Caco-2 (cell line): Measurements from ENCODE around the gene PNO1. TPM values are rescaled to one million over a fixed set of nuclear protein-coding genes. Genes with fewer than 3 reads are reported as not detected.

Source experiments
- BruUV-seq: library from RNA; stranded (reverse); fragments of 400-500 nt; replicated peaks from 2 replicates; lab custom pipeline; 2021; lab: Mats Ljungman, UMichigan
- CTCF ChIA-PET: fragments of 300-600 bp; sonication (Branson Sonifier 250); formaldehyde crosslinking; loops from one replicate; lab custom pipeline; 2022; ENCODE audit warnings: antibody characterized with exemption; lab: Charles Lee
- POLR2A ChIA-PET: fragments of 300-600 bp; sonication (Branson Sonifier 250); formaldehyde crosslinking; loops from one replicate; lab custom pipeline; 2022; ENCODE audit warnings: antibody characterized with exemption; lab: Charles Lee
- DNase-seq, 2 experiments: peaks; one replicate each; pipeline versions ENCODE4 v3.0.0 to v3.0.0-alpha.2; 2020 to 2022
- H3K27me3 ChIP-seq: replicated peaks from 2 replicates; pipeline ENCODE4 v1.6.0; 2011; ENCODE audit warnings: low read length; ENCODE audit not compliant: control insufficient read depth, insufficient read depth
- H3K36me3 ChIP-seq: 2 replicates; pipeline ENCODE4 v1.5.1; 2011; ENCODE audit warnings: low read length; ENCODE audit not compliant: control insufficient read depth, insufficient read depth
- H3K4me1 ChIP-seq: fragments of 250-450 bp; sonication (Bioruptor Pico); 2 replicates; pipeline ENCODE4 v1.5.1; 2020; ENCODE audit warnings: mild to moderate bottlenecking
- H3K4me3 ChIP-seq: 2 replicates; pipeline ENCODE4 v1.5.1; 2011; ENCODE audit warnings: low read depth, mild to moderate bottlenecking, control low read depth, low read length
- H3K9me3 ChIP-seq: fragments of 250-450 bp; sonication (Bioruptor Pico); 2 replicates; pipeline ENCODE4 v1.5.1; 2020; ENCODE audit warnings: mild to moderate bottlenecking, moderate library complexity
- H3K27ac Mint-ChIP-seq: one replicate; pipeline ENCODE4 v1.8.0; 2022; ENCODE audit warnings: mixed read lengths; ENCODE audit not compliant: unreplicated experiment
- H3K27me3 Mint-ChIP-seq: one replicate; pipeline ENCODE4 v1.8.0; 2022; ENCODE audit warnings: mixed read lengths; ENCODE audit not compliant: insufficient read depth, unreplicated experiment
- H3K36me3 Mint-ChIP-seq: one replicate; pipeline ENCODE4 v1.8.0; 2022; ENCODE audit warnings: mild to moderate bottlenecking, mixed read lengths; ENCODE audit not compliant: insufficient read depth, unreplicated experiment
- H3K4me1 Mint-ChIP-seq: one replicate; pipeline ENCODE4 v1.8.0; 2022; ENCODE audit warnings: low read depth, mixed read lengths; ENCODE audit not compliant: unreplicated experiment
- H3K4me3 Mint-ChIP-seq: one replicate; pipeline ENCODE4 v1.8.0; 2022; ENCODE audit warnings: mild to moderate bottlenecking, moderate library complexity, mixed read lengths; ENCODE audit not compliant: unreplicated experiment
- H3K9me3 Mint-ChIP-seq: one replicate; pipeline ENCODE4 v1.8.0; 2022; ENCODE audit warnings: mixed read lengths; ENCODE audit not compliant: unreplicated experiment
- CTCF ChIP-seq, 2 experiments: fragments of 200-600 bp in 1 of 2; IDR thresholded peaks; 1 replicate in 1 of 2; 2 replicates in 1 of 2; pipeline versions ENCODE4 v1.5.1 to v1.8.0; 2011 to 2022; ENCODE audit warnings: antibody characterized with exemption in 1 of 2, control low read depth in 1 of 2, inconsistent platforms in 1 of 2, low read depth in 1 of 2, low read length in 1 of 2, mild to moderate bottlenecking in 1 of 2, moderate library complexity in 1 of 2; ENCODE audit not compliant: insufficient read depth in 1 of 2, severe bottlenecking in 1 of 2, unreplicated experiment in 1 of 2
- intact Hi-C: fragments of 100-400 bp; cut with micrococcal nuclease; formaldehyde crosslinking; loops from one replicate; pipeline ENCODE4 v1.10.0; 2022; ENCODE audit not compliant: unreplicated experiment
- total RNA-seq: library from RNA; stranded (reverse); gene quantifications from 2 replicates; pipeline ENCODE4 v1.2.3, GENCODE V29; 2022

Gene PNO1
- total RNA-seq, 1 experiment from 2014 or later: 37.0 TPM

- intact Hi-C loops: no loop called here
- Mint-ChIP-seq H3K27me3 (no peaks in the 10 kb centered on the region), H3K27ac (no peak overlapping the region), H3K4me3 (no peak overlapping the region), H3K4me1 (no peaks in the 10 kb centered on the region), H3K36me3 (peaks cover 21% of the 10 kb centered on the region), H3K9me3 (no peaks in the 10 kb centered on the region)
- no TSS peak for BruUV-seq
- no peak for TF ChIP-seq CTCF (IDR thresholded peaks at IDR 0.05; ENCODE audit: insufficient read depth in 1 of 2, low read depth in 1 of 2, low read length in 1 of 2, severe bottlenecking in 1 of 2, unreplicated experiment in 1 of 2)
- no peak for DNase-seq
- Histone ChIP-seq H3K9me3 (no peaks in the 10 kb centered on the region), H3K27me3 (no peaks in the 10 kb centered on the region), H3K4me1 (no peaks in the 10 kb centered on the region), H3K36me3 (peaks cover 4% of the 10 kb centered on the region), H3K4me3 (no peak overlapping the region)
- ChIA-PET CTCF (no interaction called here), POLR2A (no interaction called here)
Observed at GRCh38 chr2:68176657-68177056, 19.0 kb downstream of the PNO1 start.

- Mint-ChIP-seq H3K4me1 (no peaks in the 10 kb centered on the region), H3K27me3 (no peaks in the 10 kb centered on the region), H3K36me3 (peaks cover 21% of the 10 kb centered on the region), H3K27ac (no peak overlapping the region), H3K4me3 (no peak overlapping the region), H3K9me3 (no peaks in the 10 kb centered on the region)
- ChIA-PET CTCF (no interaction called here), POLR2A (no interaction called here)
- H3K27me3 ChIP-seq: no peaks in the 10 kb centered on the region
- no TSS peak for BruUV-seq
- no peak overlapping the region for H3K4me3 ChIP-seq
- intact Hi-C loops: no loop called here
- peaks cover 4% of the 10 kb centered on the region for H3K36me3 ChIP-seq
- H3K9me3 ChIP-seq: no peaks in the 10 kb centered on the region
- TF ChIP-seq CTCF (IDR thresholded peaks at IDR 0.05; ENCODE audit: insufficient read depth in 1 of 2, low read depth in 1 of 2, low read length in 1 of 2, severe bottlenecking in 1 of 2, unreplicated experiment in 1 of 2): no peak
- no peak for DNase-seq
- no peaks in the 10 kb centered on the region for H3K4me1 ChIP-seq
Observed at GRCh38 chr2:68177541-68177940, 19.9 kb downstream of the PNO1 start.

GRCh38 chr2:68178432-68178831 lies 20.7 kb downstream of the PNO1 start:
- CTCF ChIA-PET: interaction anchor here (0.7 kb wide), 1 partner anchor 53 kb away, joined by 3 read pairs; no protein-coding TSS in a partner anchor
- DNase-seq: no peak
- Histone ChIP-seq H3K36me3 (peaks cover 4% of the 10 kb centered on the region), H3K9me3 (no peaks in the 10 kb centered on the region), H3K4me3 (no peak overlapping the region), H3K4me1 (no peaks in the 10 kb centered on the region), H3K27me3 (no peaks in the 10 kb centered on the region)
- Mint-ChIP-seq H3K4me3 (no peak overlapping the region), H3K27me3 (no peaks in the 10 kb centered on the region), H3K9me3 (no peaks in the 10 kb centered on the region), H3K27ac (no peak overlapping the region), H3K4me1 (no peaks in the 10 kb centered on the region), H3K36me3 (peaks cover 26% of the 10 kb centered on the region)
- intact Hi-C loops: no loop called here
- BruUV-seq: no TSS peak
- POLR2A ChIA-PET: no interaction called here
- TF ChIP-seq CTCF (IDR thresholded peaks at IDR 0.05; ENCODE audit: insufficient read depth in 1 of 2, low read depth in 1 of 2, low read length in 1 of 2, severe bottlenecking in 1 of 2, unreplicated experiment in 1 of 2): no peak
